Muscle layer of duodenum (tissue), 2 donors: ENCODE data around the gene GAPVD1.

Experiments used
- H3K27ac ChIP-seq: one replicate; pipeline ENCODE4 v1.7.0; 2013; ENCODE audit warnings: mild to moderate bottlenecking, low read length
- H3K27me3 ChIP-seq: one replicate; pipeline ENCODE4 v1.7.0; 2013; ENCODE audit warnings: low read depth, mild to moderate bottlenecking, control low read depth, low read length
- H3K36me3 ChIP-seq, 2 donors: one replicate each; pipeline ENCODE4 v1.7.0; 2013; ENCODE audit warnings: low read length in 2 of 2, control low read depth in 1 of 2, mild to moderate bottlenecking in 1 of 2; ENCODE audit not compliant: insufficient read depth in 2 of 2, control insufficient read depth in 1 of 2
- H3K4me1 ChIP-seq, 2 donors: one replicate each; pipeline ENCODE4 v1.7.0; 2013; ENCODE audit warnings: low read length in 2 of 2, mild to moderate bottlenecking in 2 of 2, control low read depth in 1 of 2, moderate library complexity in 1 of 2; ENCODE audit not compliant: insufficient read depth in 2 of 2, control insufficient read depth in 1 of 2
- H3K4me3 ChIP-seq, 2 donors: one replicate each; pipeline ENCODE4 v1.7.0; 2013; ENCODE audit warnings: low read length in 2 of 2, low read depth in 1 of 2, mild to moderate bottlenecking in 1 of 2
- H3K9me3 ChIP-seq, 2 donors: one replicate each; pipeline ENCODE4 v1.7.0; 2013; ENCODE audit warnings: low read length in 2 of 2, control low read depth in 1 of 2, mild to moderate bottlenecking in 1 of 2; ENCODE audit not compliant: control insufficient read depth in 1 of 2
- donor health status: healthy.

The GAPVD1 gene

GRCh38 chr9:125317704-125318103 lies 56.1 kb downstream of the GAPVD1 start:
- Histone ChIP-seq H3K9me3 (peaks cover 0 to 3% of the 10 kb centered on the region in 2 donors), H3K27ac (no peak overlapping the region), H3K4me3 (no peak overlapping the region), H3K4me1 (no peaks in the 10 kb centered on the region), H3K27me3 (no peaks in the 10 kb centered on the region), H3K36me3 (peaks cover 31 to 64% of the 10 kb centered on the region in 2 donors)

- H3K27ac ChIP-seq, result no peak overlapping the region
- H3K4me1 ChIP-seq, result no peaks in the 10 kb centered on the region
- no peaks in the 10 kb centered on the region for H3K27me3 ChIP-seq
- H3K36me3 ChIP-seq, result peaks cover 17 to 52% of the 10 kb centered on the region in 2 donors
- H3K9me3 ChIP-seq, result peaks cover 0 to 3% of the 10 kb centered on the region in 2 donors
- H3K4me3 ChIP-seq, result no peak overlapping the region
Measured at GRCh38 chr9:125321496-125321895, 59.9 kb downstream of the GAPVD1 start.

GRCh38 chr9:125323615-125324014 lies 62.0 kb downstream of the GAPVD1 start:
- peaks cover 21 to 44% of the 10 kb centered on the region in 2 donors for H3K36me3 ChIP-seq
- H3K4me3 ChIP-seq, result no peak overlapping the region
- H3K9me3 ChIP-seq, result no peaks in the 10 kb centered on the region
- H3K27ac ChIP-seq, result no peak overlapping the region
- H3K27me3 ChIP-seq, result no peaks in the 10 kb centered on the region
- H3K4me1 ChIP-seq, result no peaks in the 10 kb centered on the region

- Histone ChIP-seq H3K27ac (no peak overlapping the region), H3K9me3 (no peaks in the 10 kb centered on the region), H3K4me1 (no peaks in the 10 kb centered on the region), H3K4me3 (no peak overlapping the region), H3K27me3 (no peaks in the 10 kb centered on the region), H3K36me3 (peaks cover 29 to 49% of the 10 kb centered on the region in 2 donors)
Measured at GRCh38 chr9:125325826-125326225, 64.2 kb downstream of the GAPVD1 start.

- Histone ChIP-seq H3K36me3 (peaks cover 43 to 67% of the 10 kb centered on the region in 2 donors), H3K9me3 (no peaks in the 10 kb centered on the region), H3K27ac (no peak overlapping the region), H3K4me1 (no peaks in the 10 kb centered on the region), H3K27me3 (no peaks in the 10 kb centered on the region), H3K4me3 (no peak overlapping the region)
Measured at GRCh38 chr9:125329978-125330377, 68.4 kb downstream of the GAPVD1 start.

GRCh38 chr9:125330587-125330986 lies 69.0 kb downstream of the GAPVD1 start:
- H3K27me3 ChIP-seq, result no peaks in the 10 kb centered on the region
- no peak overlapping the region for H3K4me3 ChIP-seq
- peaks cover 42 to 65% of the 10 kb centered on the region in 2 donors for H3K36me3 ChIP-seq
- H3K9me3 ChIP-seq, result no peaks in the 10 kb centered on the region
- no peak overlapping the region for H3K27ac ChIP-seq
- H3K4me1 ChIP-seq, result no peaks in the 10 kb centered on the region

GRCh38 chr9:125332527-125332926 lies 70.9 kb downstream of the GAPVD1 start:
- H3K9me3 ChIP-seq, result no peaks in the 10 kb centered on the region
- no peak overlapping the region for H3K27ac ChIP-seq
- H3K27me3 ChIP-seq, result no peaks in the 10 kb centered on the region
- H3K4me3 ChIP-seq, result no peak overlapping the region
- no peaks in the 10 kb centered on the region for H3K4me1 ChIP-seq
- peaks cover 44 to 51% of the 10 kb centered on the region in 2 donors for H3K36me3 ChIP-seq

GRCh38 chr9:125337236-125337635 lies 75.6 kb downstream of the GAPVD1 start:
- H3K4me1 ChIP-seq, result no peaks in the 10 kb centered on the region
- H3K4me3 ChIP-seq, result no peak overlapping the region
- H3K27me3 ChIP-seq, result no peaks in the 10 kb centered on the region
- H3K36me3 ChIP-seq, result peaks cover 45 to 58% of the 10 kb centered on the region in 2 donors
- H3K27ac ChIP-seq, result no peak overlapping the region
- H3K9me3 ChIP-seq, result no peaks in the 10 kb centered on the region

GRCh38 chr9:125338929-125339328 lies 77.3 kb downstream of the GAPVD1 start:
- Histone ChIP-seq H3K9me3 (no peaks in the 10 kb centered on the region), H3K4me3 (no peak overlapping the region), H3K27me3 (no peaks in the 10 kb centered on the region), H3K36me3 (peaks cover 38 to 45% of the 10 kb centered on the region in 2 donors), H3K27ac (no peak overlapping the region), H3K4me1 (no peaks in the 10 kb centered on the region)

- H3K9me3 ChIP-seq, result no peaks in the 10 kb centered on the region
- H3K4me1 ChIP-seq, result no peaks in the 10 kb centered on the region
- peaks cover 38 to 46% of the 10 kb centered on the region in 2 donors for H3K36me3 ChIP-seq
- no peak overlapping the region for H3K27ac ChIP-seq
- no peak overlapping the region for H3K4me3 ChIP-seq
- no peaks in the 10 kb centered on the region for H3K27me3 ChIP-seq
Measured at GRCh38 chr9:125341566-125341965, 79.9 kb downstream of the GAPVD1 start.

GRCh38 chr9:125343518-125344275 lies 82.1 kb downstream of the GAPVD1 start:
- Histone ChIP-seq H3K27me3 (no peaks in the 10 kb centered on the region), H3K9me3 (no peaks in the 10 kb centered on the region), H3K36me3 (peaks cover 30 to 53% of the 10 kb centered on the region in 2 donors), H3K4me1 (no peaks in the 10 kb centered on the region), H3K4me3 (no peak overlapping the region), H3K27ac (no peak overlapping the region)
